Coronary artery (tissue), 2 donors: ENCODE data around the gene LEO1.

Source experiments
- DNase-seq: peaks from one replicate; pipeline ENCODE4 v3.0.0-alpha.2; 2017; ENCODE audit warnings: low spot score
- H3K27ac ChIP-seq, 2 donors: fragments of 200-600 bp; sonication (generic); one replicate each; pipeline ENCODE4 v1.5.1; 2016 to 2019
- H3K4me3 ChIP-seq: fragments of 200-600 bp; sonication (generic); 2 replicates; pipeline ENCODE4 v1.5.1; 2016; ENCODE audit warnings: mild to moderate bottlenecking, moderate library complexity
- CTCF ChIP-seq: fragments of 200-600 bp; sonication (generic); IDR thresholded peaks from one replicate; pipeline ENCODE4 v1.5.1; 2019; ENCODE audit warnings: antibody characterized with exemption

Gene LEO1

GRCh38 chr15:52002351-52002750 lies 30.8 kb upstream of the LEO1 start:
- Histone ChIP-seq H3K4me3 (no peak overlapping the region), H3K27ac (no peak overlapping the region)
- no peak for DNase-seq
- no peak for TF ChIP-seq CTCF

GRCh38 chr15:51992953-51993352 lies 21.4 kb upstream of the LEO1 start:
- TF ChIP-seq CTCF, result no peak
- DNase-seq, result no peak
- Histone ChIP-seq H3K4me3 (no peak overlapping the region), H3K27ac (no peak overlapping the region)

- no peak for TF ChIP-seq CTCF
- DNase-seq, result no peak
- Histone ChIP-seq H3K4me3 (no peak overlapping the region), H3K27ac (no peak overlapping the region)
Observed at GRCh38 chr15:51991141-51991540, 19.6 kb upstream of the LEO1 start.

- Histone ChIP-seq H3K27ac (no peak overlapping the region), H3K4me3 (no peak overlapping the region)
- no peak for TF ChIP-seq CTCF
- DNase-seq, result no peak
Observed at GRCh38 chr15:51982770-51983103, 11.2 kb upstream of the LEO1 start.

GRCh38 chr15:51982013-51982769 lies 10.6 kb upstream of the LEO1 start:
- peak overlapping the region; percentile 57 for H3K4me3 ChIP-seq
- TF ChIP-seq CTCF, result no peak
- H3K27ac ChIP-seq, result peak overlapping the region; percentile 16 to 52
- no peak for DNase-seq

- no peak for TF ChIP-seq CTCF
- DNase-seq, result no peak
- Histone ChIP-seq H3K27ac (no peak overlapping the region), H3K4me3 (no peak overlapping the region)
Observed at GRCh38 chr15:51973775-51974174, 2.2 kb upstream of the LEO1 start.

- no peak overlapping the region for H3K4me3 ChIP-seq
- DNase-seq, result no peak
- no peak for TF ChIP-seq CTCF
- H3K27ac ChIP-seq, result no peak overlapping the region
Observed at GRCh38 chr15:51973220-51973619, 1.6 kb upstream of the LEO1 start.
